HG03439 (cell line): ENCODE measurements around the gene CTNNA2.

Experiments used
- ATAC-seq: cut with Tn5 transposase; IDR thresholded peaks from one replicate; pipeline ENCODE4 v1.9.1; 2021; ENCODE audit warnings: mild to moderate bottlenecking, moderate library complexity; ENCODE audit not compliant: unreplicated experiment

The CTNNA2 gene

DNA sequence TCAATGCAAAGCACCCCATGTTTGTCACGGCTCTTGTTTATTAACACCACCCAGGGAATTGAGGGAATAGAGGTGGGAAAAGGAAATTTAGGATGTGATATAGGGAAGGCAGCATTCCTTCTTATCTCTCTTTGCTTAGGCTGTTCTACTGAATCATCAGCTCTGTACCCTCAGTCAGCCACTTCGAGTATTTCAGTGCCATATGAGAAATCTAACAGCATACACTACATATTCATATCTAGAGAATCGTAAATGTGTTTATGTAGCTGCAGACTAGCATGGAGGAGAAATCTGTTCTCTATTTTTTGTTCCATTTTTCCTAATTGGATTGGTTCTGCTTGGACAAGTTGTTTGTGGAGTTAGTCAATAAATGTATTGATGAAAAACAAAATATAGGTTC is 187.8 kb downstream of the CTNNA2 start:
- ATAC-seq, result no peak

DNA sequence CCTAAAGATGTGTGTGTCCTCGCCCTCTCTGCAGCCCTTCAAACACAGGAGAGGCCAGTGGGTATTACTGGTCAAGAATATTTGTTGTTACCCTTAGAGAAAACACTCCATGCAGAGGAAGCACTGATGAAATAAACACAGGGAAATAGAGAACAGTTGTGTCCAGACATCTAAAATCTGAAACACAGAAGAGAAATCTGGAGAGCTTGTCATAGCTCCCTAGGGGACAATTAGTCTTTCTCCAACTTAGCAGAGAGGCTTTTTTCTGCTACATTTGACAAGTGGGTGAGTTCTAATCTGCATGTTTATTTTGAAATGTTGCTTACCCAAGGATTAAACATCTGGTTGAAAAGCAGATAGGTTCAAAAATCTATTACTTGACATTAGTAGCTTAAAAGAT is 190.1 kb downstream of the CTNNA2 start:
- no peak for ATAC-seq

- ATAC-seq, result no peak
Measured at GRCh38 chr2:79711098-79711497, 198.2 kb downstream of the CTNNA2 start.

DNA sequence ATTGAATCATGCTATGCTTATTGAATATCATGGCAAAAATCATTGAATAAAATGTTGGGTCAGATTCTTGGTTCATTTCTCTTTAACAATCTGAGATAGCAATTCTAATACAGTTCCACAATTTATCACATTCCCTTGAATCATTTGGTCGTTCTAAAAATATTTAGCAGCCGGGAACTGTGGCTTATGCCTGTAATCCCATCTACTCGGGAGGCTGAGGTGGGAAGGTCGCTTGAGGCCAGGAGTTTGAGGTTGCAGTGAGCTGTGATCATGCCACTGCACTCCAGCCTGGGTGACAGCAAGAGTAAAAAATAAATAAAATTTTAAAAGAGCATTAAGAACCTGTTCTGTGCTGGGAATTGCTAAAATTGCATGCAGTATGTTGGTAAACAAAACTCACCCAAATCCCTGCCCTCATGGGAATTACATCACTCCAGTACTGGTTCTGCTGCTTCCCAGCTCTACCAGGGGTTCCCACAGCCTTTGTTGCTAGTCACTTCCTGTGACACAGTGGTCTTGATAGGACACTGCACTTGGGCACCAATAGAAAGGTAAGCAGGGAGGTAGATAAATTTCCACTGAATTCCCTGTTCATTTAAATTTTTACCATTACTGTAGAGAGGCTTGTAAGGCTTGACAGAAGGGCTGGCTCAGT is 200.4 kb downstream of the CTNNA2 start:
- ATAC-seq, result no peak

GRCh38 chr2:79714283-79714682 is 201.4 kb downstream of the CTNNA2 start:
- no peak for ATAC-seq

GRCh38 chr2:79715338-79715737 is 202.5 kb downstream of the CTNNA2 start:
- no peak for ATAC-seq

GRCh38 chr2:79716266-79716665 is 203.4 kb downstream of the CTNNA2 start:
- no peak for ATAC-seq

DNA sequence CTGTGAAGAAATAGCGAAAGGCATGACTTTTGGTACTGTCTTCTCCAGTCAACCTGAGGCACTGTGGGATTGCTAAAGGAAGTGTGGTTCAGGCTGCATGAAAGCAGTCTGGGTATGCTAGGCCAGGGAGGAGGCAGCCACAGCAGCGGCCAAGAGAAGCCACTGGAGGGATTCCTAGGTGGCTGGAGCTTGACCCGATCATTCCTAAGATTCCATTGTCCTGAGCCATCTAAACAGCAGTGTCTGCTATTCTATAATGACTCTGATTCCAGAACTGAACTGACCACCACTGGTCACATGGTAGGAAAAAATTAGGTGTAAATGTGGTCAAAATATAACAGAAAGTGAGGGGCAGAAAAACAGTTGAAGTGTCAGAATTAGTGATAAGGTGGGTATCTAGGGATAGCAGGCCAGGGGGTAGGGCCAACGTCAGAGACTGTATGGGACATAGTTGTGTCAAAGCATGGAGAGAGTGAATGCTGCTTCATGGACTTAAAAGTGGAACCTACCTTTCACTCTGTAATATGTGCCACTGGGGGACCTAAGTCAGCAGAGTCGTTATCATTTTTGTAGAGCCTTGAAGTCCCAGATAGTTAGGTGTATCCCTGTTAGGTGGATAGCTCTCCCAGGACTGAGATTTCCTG is 204.6 kb downstream of the CTNNA2 start:
- ATAC-seq, result no peak

- no peak for ATAC-seq
Measured at GRCh38 chr2:79721061-79721460, 208.2 kb downstream of the CTNNA2 start.

DNA sequence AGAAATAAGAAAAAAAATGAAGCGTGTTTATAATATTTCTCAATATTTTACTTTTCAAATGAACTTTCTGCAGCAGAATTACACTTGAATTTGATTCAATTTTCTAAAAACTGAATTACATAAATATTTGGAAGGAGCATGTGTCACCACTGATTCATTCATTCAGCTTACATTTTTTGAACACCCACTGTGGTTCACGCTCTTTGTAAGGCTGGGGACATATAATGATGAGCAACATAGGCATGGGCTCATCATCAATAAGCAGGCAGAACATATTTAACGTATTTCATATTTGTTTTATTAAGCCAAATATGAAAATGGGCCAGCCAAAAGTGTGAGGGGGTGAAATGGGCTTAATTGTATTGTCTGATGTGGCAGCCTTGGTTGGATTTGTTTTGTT is 209.1 kb downstream of the CTNNA2 start:
- ATAC-seq, result no peak

GRCh38 chr2:79723830-79724229 is 211.0 kb downstream of the CTNNA2 start:
- ATAC-seq, result no peak

DNA sequence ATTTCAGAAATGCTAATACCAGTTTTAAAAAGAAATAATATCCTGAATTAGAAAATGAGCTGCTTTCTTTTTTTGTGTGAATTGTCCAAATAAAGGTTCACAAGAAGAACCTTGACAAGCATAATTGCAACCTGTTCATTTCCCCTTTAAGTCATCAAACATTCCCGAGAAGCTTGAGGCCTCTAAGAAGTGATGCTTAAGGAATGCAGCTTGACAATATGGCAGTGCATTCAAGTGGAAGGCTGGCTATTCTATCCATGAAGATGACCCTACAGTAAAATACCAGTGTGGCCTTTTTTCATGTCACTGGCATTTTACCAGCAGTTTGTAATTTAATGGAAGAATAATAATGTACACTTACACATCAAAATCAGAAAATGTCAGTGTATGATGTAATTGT is 216.7 kb downstream of the CTNNA2 start:
- no peak for ATAC-seq

DNA sequence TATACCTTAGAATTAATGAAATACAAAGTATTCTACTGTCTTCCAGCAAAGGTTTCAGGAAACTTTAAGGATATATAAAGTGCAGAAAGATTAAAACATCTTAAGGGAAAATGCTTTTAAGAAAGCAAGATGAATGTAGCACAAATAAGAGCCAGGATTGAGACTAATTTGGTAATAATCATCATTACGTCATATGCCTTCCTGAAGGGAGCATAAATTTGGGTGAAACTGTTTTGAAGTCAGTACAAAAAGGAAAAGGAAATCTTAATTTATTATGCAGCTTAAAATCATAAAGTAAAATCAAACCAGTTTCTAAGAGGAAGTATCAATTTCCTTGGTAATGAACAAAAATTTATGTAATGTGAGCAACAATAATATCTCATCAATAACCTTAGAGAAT is 221.7 kb downstream of the CTNNA2 start:
- ATAC-seq, result no peak

DNA sequence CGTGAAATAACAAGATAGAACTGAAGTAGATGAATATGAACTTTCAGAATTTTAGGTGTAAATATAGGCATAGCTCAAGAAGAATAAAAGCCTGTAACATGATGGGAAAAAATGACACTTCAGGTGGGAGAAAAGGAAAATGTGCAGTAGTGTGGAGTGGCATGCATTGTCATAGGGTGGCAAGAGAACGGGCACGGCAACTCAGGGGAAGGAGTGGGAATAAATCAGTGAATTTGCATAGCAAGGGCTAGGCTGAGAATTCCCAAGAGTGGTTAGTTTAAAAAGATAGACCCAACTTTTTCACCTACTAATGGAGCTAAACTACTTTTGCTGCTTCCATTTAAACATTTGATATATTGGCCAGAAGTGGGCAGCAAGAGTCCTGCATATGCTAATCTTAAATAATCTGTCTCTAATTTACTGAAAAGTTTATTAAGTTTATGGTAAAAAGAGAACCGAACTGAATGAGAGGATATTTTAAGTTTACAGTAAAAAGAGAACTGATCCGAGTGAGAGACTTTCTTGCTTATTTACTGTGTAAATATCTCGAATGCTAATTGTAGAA is 228.1 kb downstream of the CTNNA2 start:
- ATAC-seq, result no peak

DNA sequence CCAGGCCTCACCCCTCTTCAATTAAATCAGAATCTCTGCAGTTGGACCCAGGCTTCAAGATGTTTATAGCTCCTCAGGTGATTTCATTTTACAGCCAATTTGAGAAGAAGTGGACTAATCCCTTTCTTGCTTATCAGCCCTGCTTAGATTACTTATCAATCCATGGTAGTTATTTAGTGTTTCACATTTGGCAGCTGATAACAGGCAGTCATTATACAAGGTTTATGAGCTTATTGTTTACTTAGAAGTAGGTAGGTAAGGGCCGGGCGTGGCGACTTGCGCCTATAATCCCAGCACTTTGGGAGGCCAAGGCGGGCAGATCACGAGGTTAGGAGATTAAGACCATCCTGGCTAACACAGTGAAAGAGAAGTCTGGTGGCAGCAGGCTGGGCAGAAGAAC is 237.5 kb downstream of the CTNNA2 start:
- no peak for ATAC-seq

- ATAC-seq, result no peak
Measured at GRCh38 chr2:79757526-79757925, 244.7 kb downstream of the CTNNA2 start.

DNA sequence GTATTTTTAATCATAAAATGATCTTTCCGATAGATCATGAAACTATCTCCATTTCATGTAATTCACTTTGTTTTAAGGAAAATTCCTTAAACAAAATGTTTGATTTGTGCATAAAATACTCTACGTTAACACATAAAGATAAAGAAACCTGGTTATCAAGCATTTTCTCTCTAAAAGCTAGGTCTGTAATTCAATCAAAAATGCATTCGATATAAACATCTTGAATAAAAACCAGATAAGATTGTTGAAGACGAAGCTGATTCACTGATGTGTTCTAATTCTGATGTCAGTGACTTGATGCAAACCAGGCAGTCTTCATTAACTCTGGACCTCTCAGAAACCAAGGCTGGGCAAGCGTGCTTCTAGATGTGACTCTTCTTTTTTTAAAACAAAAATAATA is 245.2 kb downstream of the CTNNA2 start:
- no peak for ATAC-seq

DNA sequence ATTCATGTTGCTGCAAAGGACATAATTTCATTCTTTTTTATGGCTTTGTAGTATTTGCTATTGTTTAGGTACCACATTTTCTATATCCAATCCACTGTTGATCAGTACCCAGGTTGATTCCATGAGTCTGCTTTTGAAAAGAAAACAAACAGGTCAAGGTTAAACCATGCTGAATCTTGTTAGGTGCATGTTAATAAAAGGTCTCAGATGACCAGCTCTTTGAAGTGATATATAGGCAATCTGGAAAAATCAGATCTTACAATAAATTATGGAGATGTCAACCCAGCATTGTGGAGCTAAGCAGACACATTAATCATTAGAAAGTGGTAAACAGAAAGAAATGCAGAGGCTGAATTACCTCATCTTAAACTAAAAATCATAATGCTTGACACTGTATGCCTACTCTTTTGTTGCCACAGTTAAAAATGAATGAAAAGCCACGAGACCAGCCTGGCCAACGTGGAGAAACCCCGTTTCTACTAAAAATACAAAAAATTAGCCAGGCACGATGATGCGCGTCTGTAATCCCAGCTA is 246.0 kb downstream of the CTNNA2 start:
- no peak for ATAC-seq

- ATAC-seq, result no peak
Measured at GRCh38 chr2:79770926-79771325, 258.1 kb downstream of the CTNNA2 start.

DNA sequence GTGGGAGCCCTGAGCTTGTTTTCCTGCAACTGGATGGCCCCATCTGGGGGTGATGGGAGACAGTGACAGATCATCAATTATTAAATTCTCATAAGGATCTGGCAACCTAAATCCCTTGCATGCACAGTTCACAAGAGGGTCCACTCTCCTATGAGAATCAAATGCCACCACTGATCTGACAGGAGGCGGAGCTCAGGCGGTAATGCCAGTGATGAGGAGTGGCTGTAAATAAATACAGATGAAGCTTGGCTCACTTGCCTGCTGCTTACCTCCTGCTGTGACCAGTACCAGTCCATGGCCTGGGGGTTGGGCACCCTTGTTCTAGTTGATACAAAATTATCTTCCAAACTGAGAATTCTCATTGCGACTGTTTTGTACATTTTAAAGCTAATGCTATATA is 258.6 kb downstream of the CTNNA2 start:
- no peak for ATAC-seq

DNA sequence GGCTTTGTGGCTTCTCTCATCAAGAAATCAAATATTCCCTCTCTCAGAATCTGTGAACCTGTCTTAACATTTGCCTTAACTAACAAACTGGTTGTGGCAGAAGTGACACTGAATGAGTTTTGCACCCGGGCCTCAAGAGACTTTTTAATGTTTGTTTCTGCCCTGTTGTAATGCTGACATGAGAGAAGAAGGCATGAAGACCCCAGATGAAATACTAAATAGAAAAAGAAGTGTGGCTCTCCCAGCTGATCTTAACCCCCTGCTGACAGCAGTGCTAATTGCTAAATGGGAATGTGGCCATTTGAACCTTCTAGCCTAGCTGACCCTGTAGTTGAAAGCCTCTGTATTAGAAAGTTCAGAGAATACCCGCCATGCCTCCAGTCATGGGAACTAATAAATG is 261.2 kb downstream of the CTNNA2 start:
- no peak for ATAC-seq

GRCh38 chr2:79776461-79776860 is 263.6 kb downstream of the CTNNA2 start:
- ATAC-seq, result no peak
